Astrocyte of the spinal cord (primary cell): ENCODE measurements around the gene ENTPD8.

Experiments used
- DNase-seq: peaks from one replicate; pipeline ENCODE4 v3.0.0; 2011; ENCODE audit warnings: low read depth, low spot score
- H3K4me3 ChIP-seq: 2 replicates; pipeline ENCODE4 v1.5.1; 2011; ENCODE audit warnings: low read depth, mild to moderate bottlenecking, low read length, moderate library complexity
- in situ Hi-C: cut with HindIII; loops from 2 replicates; pipeline ENCODE4 v1.10.0; 2017; ENCODE audit warnings: low sequenced_read_pairs
- TF ChIP-seq, protein P1 (sequence below): IDR thresholded peaks from 2 replicates; pipeline ENCODE4 v1.5.1; 2012; ENCODE audit warnings: low read depth, mild to moderate bottlenecking, low read length, inconsistent platforms

ENTPD8 gene

DNA sequence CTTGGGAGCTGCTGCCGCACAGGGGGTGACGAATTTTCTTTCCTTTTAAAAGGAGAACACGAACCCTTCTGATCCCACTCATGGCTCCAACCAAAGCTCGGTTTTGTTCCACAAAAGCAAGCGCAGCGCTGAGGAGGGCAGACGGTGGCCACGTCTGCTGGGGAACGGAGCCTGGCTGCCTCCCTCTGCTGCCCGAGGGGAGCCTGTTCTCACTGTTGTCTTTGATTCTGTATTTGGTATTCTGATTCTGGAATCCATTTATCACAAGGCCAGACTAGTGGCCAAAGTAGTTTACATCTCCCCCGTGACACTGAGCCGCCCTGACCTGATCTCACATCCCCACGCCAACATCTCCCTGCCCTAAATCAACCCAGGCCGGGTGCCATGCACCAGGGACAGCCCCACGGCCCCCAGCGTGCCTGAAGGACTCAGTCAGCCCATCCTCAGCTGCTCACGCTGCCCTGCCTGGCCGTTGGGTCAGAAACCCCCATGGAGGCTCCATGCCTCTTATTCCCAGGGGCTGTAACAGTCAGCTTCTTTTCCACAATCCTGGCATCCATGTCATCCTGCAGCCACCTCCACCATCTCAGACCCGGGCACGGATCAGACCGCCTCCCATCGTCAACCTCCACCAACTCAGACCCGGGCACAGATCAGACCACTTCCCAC, 24.7 kb upstream of the ENTPD8 start:
- TF ChIP-seq, protein P1, sequence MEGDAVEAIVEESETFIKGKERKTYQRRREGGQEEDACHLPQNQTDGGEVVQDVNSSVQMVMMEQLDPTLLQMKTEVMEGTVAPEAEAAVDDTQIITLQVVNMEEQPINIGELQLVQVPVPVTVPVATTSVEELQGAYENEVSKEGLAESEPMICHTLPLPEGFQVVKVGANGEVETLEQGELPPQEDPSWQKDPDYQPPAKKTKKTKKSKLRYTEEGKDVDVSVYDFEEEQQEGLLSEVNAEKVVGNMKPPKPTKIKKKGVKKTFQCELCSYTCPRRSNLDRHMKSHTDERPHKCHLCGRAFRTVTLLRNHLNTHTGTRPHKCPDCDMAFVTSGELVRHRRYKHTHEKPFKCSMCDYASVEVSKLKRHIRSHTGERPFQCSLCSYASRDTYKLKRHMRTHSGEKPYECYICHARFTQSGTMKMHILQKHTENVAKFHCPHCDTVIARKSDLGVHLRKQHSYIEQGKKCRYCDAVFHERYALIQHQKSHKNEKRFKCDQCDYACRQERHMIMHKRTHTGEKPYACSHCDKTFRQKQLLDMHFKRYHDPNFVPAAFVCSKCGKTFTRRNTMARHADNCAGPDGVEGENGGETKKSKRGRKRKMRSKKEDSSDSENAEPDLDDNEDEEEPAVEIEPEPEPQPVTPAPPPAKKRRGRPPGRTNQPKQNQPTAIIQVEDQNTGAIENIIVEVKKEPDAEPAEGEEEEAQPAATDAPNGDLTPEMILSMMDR: no peak
- in situ Hi-C loops: no loop called here
- no peak for DNase-seq
- H3K4me3 ChIP-seq: no peak overlapping the region

DNA sequence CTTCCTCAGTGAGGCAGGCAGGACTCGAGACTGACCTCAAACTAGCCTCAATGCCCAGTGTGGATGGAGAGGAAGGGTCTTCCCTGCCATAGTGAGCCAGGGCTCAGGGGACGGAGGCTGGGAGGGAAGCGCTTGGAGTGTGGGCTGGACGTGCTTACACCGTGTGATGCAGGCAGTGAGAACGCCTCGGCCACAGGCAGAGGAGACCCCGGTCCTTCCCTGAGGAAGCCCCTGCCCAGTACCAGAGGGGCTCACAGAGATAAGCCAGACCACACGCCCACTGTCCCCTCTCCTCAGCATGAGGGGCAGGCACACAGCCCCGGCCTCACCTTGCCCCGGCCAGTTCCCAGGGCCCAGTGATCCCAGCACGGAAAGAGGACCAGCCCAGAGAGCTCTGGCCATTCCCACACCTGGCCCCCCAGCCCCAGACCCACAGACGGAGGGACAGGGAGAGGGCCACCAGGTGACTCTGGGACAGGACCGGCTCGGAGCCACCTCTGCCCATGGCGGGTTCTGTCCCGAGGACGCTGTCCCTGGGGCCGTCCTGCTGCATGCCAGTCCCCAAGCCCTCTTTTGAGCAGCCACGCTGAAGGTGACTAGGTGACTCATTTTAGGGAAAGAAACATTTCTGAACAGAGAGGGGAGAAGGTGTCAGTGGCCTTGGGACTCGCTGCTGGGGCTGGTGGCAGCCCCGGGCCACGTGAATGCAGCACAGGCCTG, 24.0 kb upstream of the ENTPD8 start:
- H3K4me3 ChIP-seq: no peak overlapping the region
- TF ChIP-seq, protein P1: no peak
- no peak for DNase-seq
- in situ Hi-C loops: no loop called here

DNA sequence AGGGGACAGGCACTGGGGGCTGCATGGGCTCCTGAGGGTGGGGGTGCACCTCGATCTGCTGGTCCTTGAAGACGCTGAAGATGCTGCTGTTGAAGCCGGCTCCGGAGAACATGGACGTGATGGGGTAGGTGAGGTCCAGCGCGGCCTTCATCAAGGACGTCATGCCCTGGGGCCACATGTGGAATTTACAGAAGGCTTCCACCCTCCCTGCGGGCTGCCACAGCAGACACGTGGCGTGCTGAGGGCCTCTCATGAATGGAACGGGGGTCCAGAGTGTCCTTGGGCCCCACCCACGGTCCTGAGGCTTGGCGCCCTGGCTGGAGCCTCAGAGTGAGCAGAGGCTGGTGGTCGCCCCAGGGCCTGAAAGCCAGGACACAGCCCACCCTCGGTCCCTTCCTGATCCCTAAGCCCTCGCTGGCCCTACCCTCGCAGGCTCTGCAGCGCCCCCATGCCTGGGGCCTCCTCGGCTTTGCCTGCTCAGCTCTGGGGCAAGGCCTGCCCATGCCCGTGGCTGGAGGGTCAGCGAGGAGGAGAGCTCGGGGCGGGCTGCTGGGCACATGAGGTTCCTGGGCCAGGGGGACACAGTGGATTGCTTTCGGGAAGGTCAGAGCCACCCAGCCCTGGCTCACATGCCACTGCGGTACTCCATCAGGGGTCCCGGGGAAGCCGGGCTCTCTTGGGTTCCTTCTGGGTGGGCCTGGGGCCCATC, 23.3 kb upstream of the ENTPD8 start:
- no peak for DNase-seq
- no peak overlapping the region for H3K4me3 ChIP-seq
- TF ChIP-seq, protein P1: no peak
- in situ Hi-C loops: no loop called here

DNA sequence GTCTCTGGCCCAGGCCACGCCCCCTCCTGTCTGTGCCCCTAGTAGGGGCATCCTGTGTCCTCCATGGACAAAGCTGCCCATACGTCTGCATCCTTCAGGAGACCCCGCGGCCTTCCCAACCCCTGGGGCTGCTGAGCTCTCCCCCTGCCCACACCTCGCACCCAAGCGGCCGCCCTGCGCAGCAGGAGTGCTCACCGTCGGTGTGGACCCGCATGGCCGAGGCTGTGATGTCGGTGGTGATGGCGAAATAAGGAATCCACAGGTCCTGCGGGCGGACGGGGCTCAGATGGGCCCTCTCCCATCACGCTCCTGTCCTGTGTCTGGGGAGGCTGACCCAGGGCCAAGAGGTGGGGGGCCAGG, 22.8 kb upstream of the ENTPD8 start:
- TF ChIP-seq, protein P1: no peak
- no peak for DNase-seq
- no peak overlapping the region for H3K4me3 ChIP-seq
- in situ Hi-C loops: no loop called here

DNA sequence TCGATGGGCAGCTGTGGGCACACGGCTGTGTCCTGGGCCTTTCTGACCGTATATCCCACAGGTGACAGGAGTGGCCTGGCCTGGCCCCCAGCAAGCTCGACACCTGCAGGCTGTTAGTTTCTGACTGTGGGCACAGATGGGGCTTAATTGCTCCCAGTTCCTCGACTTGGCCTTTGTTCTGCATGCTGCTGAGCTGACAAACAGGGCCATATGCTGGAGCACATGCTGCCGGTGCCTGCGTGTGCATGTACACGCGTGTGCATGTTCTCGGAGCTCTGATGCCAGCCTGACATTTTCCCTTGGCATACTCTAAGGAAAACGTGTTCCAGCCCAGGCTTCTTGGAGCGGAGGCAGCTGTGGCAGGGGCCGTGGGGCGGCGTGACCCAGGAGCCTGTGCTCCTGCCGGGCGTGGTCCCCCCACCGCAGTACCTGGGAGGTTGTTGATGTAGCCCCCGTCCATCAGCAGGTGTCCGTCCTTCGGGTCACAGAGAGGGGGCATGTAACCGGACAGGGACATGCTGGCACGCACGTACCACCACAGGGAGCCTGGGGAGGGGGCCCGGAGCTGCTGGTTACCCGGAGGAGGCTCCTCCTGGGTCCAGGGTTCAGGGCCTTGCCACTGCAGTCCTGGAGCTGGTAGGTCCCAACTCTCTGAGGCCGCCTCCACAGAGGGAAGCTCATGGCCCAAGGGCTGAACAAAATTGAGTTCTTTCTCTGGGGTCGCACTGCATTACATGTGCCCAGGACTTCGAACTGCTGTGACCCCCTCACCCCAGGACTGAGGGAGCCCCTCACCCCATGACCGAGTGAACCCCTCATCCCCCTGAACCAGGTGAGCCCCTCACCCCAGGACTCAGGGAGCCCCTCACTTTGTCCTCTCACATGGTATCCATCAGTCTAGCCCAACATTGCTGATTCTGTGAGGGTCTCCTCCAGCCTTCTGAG, 22.1 kb upstream of the ENTPD8 start:
- no peak for DNase-seq
- TF ChIP-seq, protein P1: no peak
- H3K4me3 ChIP-seq: no peak overlapping the region
- in situ Hi-C loops: no loop called here
